Measurements from ENCODE around the gene COL3A1. TPM values are rescaled to one million over a fixed set of nuclear protein-coding genes. Genes with fewer than 3 reads are reported as not detected.

The COL3A1 gene
- polyA plus RNA-seq, 3 donors = not detected

GRCh38 chr2:188964976-188965546 is 9.1 kb upstream of the COL3A1 start:
- no peaks in the 10 kb centered on the region for H3K4me1 Mint-ChIP-seq
- intact Hi-C loops (cut with micrococcal nuclease) = no loop called here

GRCh38 chr2:188965563-188965962 is 8.6 kb upstream of the COL3A1 start:
- WGBS (ENCODE audit: insufficient coverage) = no CpG with 5 or more reads among the region's 2 CpGs
- Histone ChIP-seq H3K4me2 (replicated peaks; ENCODE audit: extremely low read depth, low read length, poor library complexity, severe bottlenecking) (no peak overlapping the region), H3K9ac (ENCODE audit: insufficient read depth, low read length, poor library complexity, severe bottlenecking) (no peak overlapping the region), H3K27me3 (ENCODE audit: control insufficient read depth in 2 of 2, insufficient read depth in 2 of 2, low read length in 2 of 2) (no peaks in the 10 kb centered on the region), H3K4me3 (replicated peaks in 1 of 3; ENCODE audit: low read depth in 2 of 3, low read length in 3 of 3) (no peak overlapping the region), H3K79me2 (ENCODE audit: insufficient read depth, low read length) (no peaks in the 10 kb centered on the region), H3K4me1 (ENCODE audit: control insufficient read depth in 1 of 2, insufficient read depth in 2 of 2, low read length in 2 of 2) (no peaks in the 10 kb centered on the region), H2AFZ (ENCODE audit: insufficient read depth, low read depth, low read length, poor library complexity, severe bottlenecking) (no peak overlapping the region), H3K27ac (ENCODE audit: low read depth in 1 of 2, low read length in 2 of 2) (no peak overlapping the region), H3K36me3 (replicated peaks in 1 of 2; ENCODE audit: control insufficient read depth in 1 of 2, insufficient read depth in 2 of 2, low read length in 2 of 2) (no peaks in the 10 kb centered on the region), H4K20me1 (ENCODE audit: insufficient read depth, low read length) (no peaks in the 10 kb centered on the region), H3K9me3 (replicated peaks in 1 of 2; ENCODE audit: control insufficient read depth in 1 of 2, insufficient read depth in 1 of 2, low read length in 2 of 2) (no peaks in the 10 kb centered on the region)
- intact Hi-C loops (cut with micrococcal nuclease) = no loop called here
- no peak for DNase-seq
- H3K36me3 Mint-ChIP-seq = no peaks in the 10 kb centered on the region
- no peak overlapping the region for H3K27ac Mint-ChIP-seq
- H3K27me3 Mint-ChIP-seq (ENCODE audit: low read depth in 3 of 3) = peaks cover 0 to 2% (median 0%) of the 10 kb centered on the region in 3 donors
- H3K4me1 Mint-ChIP-seq = no peaks in the 10 kb centered on the region
- TF ChIP-seq CTCF (IDR thresholded peaks at IDR 0.05) = no peak
- peaks cover 0 to 2% (median 0%) of the 10 kb centered on the region in 7 donors for H3K9me3 Mint-ChIP-seq
- no peak overlapping the region for H3K4me3 Mint-ChIP-seq

More at GRCh38 chr2:188964976-188965546, 9.1 kb upstream of the COL3A1 start:
- peaks cover 0 to 3% (median 0%) of the 10 kb centered on the region in 7 donors for H3K9me3 Mint-ChIP-seq
- no peaks in the 10 kb centered on the region for H4K20me1 ChIP-seq (ENCODE audit: insufficient read depth, low read length)
- H3K79me2 ChIP-seq (ENCODE audit: insufficient read depth, low read length) = no peaks in the 10 kb centered on the region
- no peak for DNase-seq
- H3K27me3 ChIP-seq (ENCODE audit: control insufficient read depth in 2 of 2, insufficient read depth in 2 of 2, low read length in 2 of 2) = no peaks in the 10 kb centered on the region
- H3K27ac ChIP-seq (ENCODE audit: low read depth in 1 of 2, low read length in 2 of 2) = no peak overlapping the region
- no peak overlapping the region for H3K9ac ChIP-seq (ENCODE audit: insufficient read depth, low read length, poor library complexity, severe bottlenecking)
- H2AFZ ChIP-seq (ENCODE audit: insufficient read depth, low read depth, low read length, poor library complexity, severe bottlenecking) = no peak overlapping the region
- peaks cover 0 to 2% (median 0%) of the 10 kb centered on the region in 3 donors for H3K27me3 Mint-ChIP-seq (ENCODE audit: low read depth in 3 of 3)
- 80% methylated on average over 1 of the region's 1 CpG for WGBS (ENCODE audit: insufficient coverage)
- H3K36me3 Mint-ChIP-seq = no peaks in the 10 kb centered on the region
- H3K4me1 ChIP-seq (ENCODE audit: control insufficient read depth in 1 of 2, insufficient read depth in 2 of 2, low read length in 2 of 2) = no peaks in the 10 kb centered on the region
- H3K4me2 ChIP-seq (replicated peaks; ENCODE audit: extremely low read depth, low read length, poor library complexity, severe bottlenecking) = no peak overlapping the region
- TF ChIP-seq CTCF (IDR thresholded peaks at IDR 0.05) = no peak
- H3K27ac Mint-ChIP-seq = no peak overlapping the region
- no peak overlapping the region for H3K4me3 Mint-ChIP-seq
- no peaks in the 10 kb centered on the region for H3K9me3 ChIP-seq (replicated peaks in 1 of 2; ENCODE audit: control insufficient read depth in 1 of 2, insufficient read depth in 1 of 2, low read length in 2 of 2)
- H3K36me3 ChIP-seq (replicated peaks in 1 of 2; ENCODE audit: control insufficient read depth in 1 of 2, insufficient read depth in 2 of 2, low read length in 2 of 2) = no peaks in the 10 kb centered on the region
- H3K4me3 ChIP-seq (replicated peaks in 1 of 3; ENCODE audit: low read depth in 2 of 3, low read length in 3 of 3) = no peak overlapping the region

Data from CD14-positive monocyte (primary cell).